ENCODE data around the gene PRDM7.
"Not testable (repeated sequence)": the region's sequence is repeated elsewhere in the genome, so short reads cannot be mapped to it uniquely, and the experiment has no call there.

The PRDM7 gene

GRCh38 chr16:90072442-90073105 is 4.6 kb downstream of the PRDM7 start:
- no peak for DNase-seq (ENCODE audit: low spot score)

GRCh38 chr16:90070440-90070839 is 6.7 kb downstream of the PRDM7 start:
- DNase-seq (ENCODE audit: low spot score) = no peak

- no peak for DNase-seq (ENCODE audit: low spot score)
Measured at GRCh38 chr16:90061437-90061836, 15.7 kb downstream of the PRDM7 start.

GRCh38 chr16:90057738-90058173 is 19.4 kb downstream of the PRDM7 start:
- DNase-seq (ENCODE audit: low spot score) = no peak

- DNase-seq (ENCODE audit: low spot score) = not testable (repeated sequence)
Measured at GRCh38 chr16:90056521-90056920, 20.6 kb downstream of the PRDM7 start.

GRCh38 chr16:90055371-90055770 is 21.8 kb downstream of the PRDM7 start:
- no peak for DNase-seq (ENCODE audit: low spot score)

GRCh38 chr16:90054554-90054953 is 22.6 kb downstream of the PRDM7 start:
- no peak for DNase-seq (ENCODE audit: low spot score)

GRCh38 chr16:90053902-90054500 is 23.1 kb downstream of the PRDM7 start:
- no peak for DNase-seq (ENCODE audit: low spot score)

- no peak for DNase-seq (ENCODE audit: low spot score)
Measured at GRCh38 chr16:90050969-90051368, 26.2 kb downstream of the PRDM7 start.

GRCh38 chr16:90048737-90049330 is 28.3 kb downstream of the PRDM7 start:
- no peak for DNase-seq (ENCODE audit: low spot score)

GRCh38 chr16:90048347-90048722 is 28.8 kb downstream of the PRDM7 start:
- DNase-seq (ENCODE audit: low spot score) = no peak

- DNase-seq (ENCODE audit: low spot score) = no peak
Measured at GRCh38 chr16:90047714-90048346, 29.3 kb downstream of the PRDM7 start.

- DNase-seq (ENCODE audit: low spot score) = no peak
Measured at GRCh38 chr16:90046971-90047713, 30.0 kb downstream of the PRDM7 start.

- DNase-seq (ENCODE audit: low spot score) = no peak
Measured at GRCh38 chr16:90046122-90046970, 30.8 kb downstream of the PRDM7 start.

- DNase-seq (ENCODE audit: low spot score) = no peak
Measured at GRCh38 chr16:90044111-90044551, 33.0 kb downstream of the PRDM7 start.

- no peak for DNase-seq (ENCODE audit: low spot score)
Measured at GRCh38 chr16:90043526-90043925, 33.6 kb downstream of the PRDM7 start.

GRCh38 chr16:90042946-90043514 is 34.1 kb downstream of the PRDM7 start:
- DNase-seq (ENCODE audit: low spot score) = no peak

- DNase-seq (ENCODE audit: low spot score) = no peak
Measured at GRCh38 chr16:90041896-90042473, 35.1 kb downstream of the PRDM7 start.

GRCh38 chr16:90040152-90041023 is 36.7 kb downstream of the PRDM7 start:
- DNase-seq (ENCODE audit: low spot score) = no peak

GRCh38 chr16:90037276-90037675 is 39.9 kb downstream of the PRDM7 start:
- no peak for DNase-seq (ENCODE audit: low spot score)
